Liver (tissue), 9 donors: ENCODE data around the gene MYRF. TPM values are rescaled to one million over a fixed set of nuclear protein-coding genes. Genes with fewer than 3 reads are reported as not detected.

ENCODE experiments used
- DNase-seq: peaks from one replicate; pipeline ENCODE4 v3.0.0-alpha.2; 2017; ENCODE audit warnings: low spot score
- H3K27ac ChIP-seq, 2 donors: one replicate each; pipeline ENCODE4 v1.7.0; 2013; ENCODE audit warnings: inconsistent platforms in 2 of 2, low read length in 2 of 2, control low read depth in 1 of 2, low read depth in 1 of 2, mild to moderate bottlenecking in 1 of 2
- H3K27me3 ChIP-seq, 4 donors: one replicate each; pipeline versions ENCODE4 v1.6.1 to v1.7.0; 2013; ENCODE audit warnings: low read length in 3 of 4, inconsistent platforms in 1 of 4, mild to moderate bottlenecking in 1 of 4, moderate library complexity in 1 of 4; ENCODE audit not compliant: control insufficient read depth in 4 of 4, insufficient read depth in 4 of 4
- H3K36me3 ChIP-seq, 4 donors: one replicate each; pipeline versions ENCODE4 v1.6.1 to v1.7.0; 2013; ENCODE audit warnings: low read length in 3 of 4, mild to moderate bottlenecking in 3 of 4, low read depth in 1 of 4, moderate library complexity in 1 of 4; ENCODE audit not compliant: control insufficient read depth in 4 of 4, insufficient read depth in 3 of 4
- H3K4me1 ChIP-seq, 4 donors: one replicate each; pipeline versions ENCODE4 v1.6.1 to v1.7.0; 2013; ENCODE audit warnings: low read length in 3 of 4, mild to moderate bottlenecking in 3 of 4, moderate library complexity in 1 of 4; ENCODE audit not compliant: control insufficient read depth in 4 of 4, insufficient read depth in 4 of 4
- H3K4me3 ChIP-seq, 3 donors: one replicate each; pipeline versions ENCODE4 v1.6.1 to v1.7.0; 2013; ENCODE audit warnings: low read length in 3 of 3, control low read depth in 1 of 3, low read depth in 1 of 3, mild to moderate bottlenecking in 1 of 3
- H3K9ac ChIP-seq, 2 donors: one replicate each; pipeline ENCODE4 v1.7.0; 2013; ENCODE audit warnings: low read length in 2 of 2, mild to moderate bottlenecking in 2 of 2, moderate library complexity in 2 of 2, control low read depth in 1 of 2, low read depth in 1 of 2
- H3K9me3 ChIP-seq, 4 donors: one replicate each; pipeline versions ENCODE4 v1.6.1 to v1.7.0; 2013; ENCODE audit warnings: low read length in 3 of 4; ENCODE audit not compliant: control insufficient read depth in 4 of 4
- EGR1 ChIP-seq, 2 donors: IDR thresholded peaks; 2 replicates each; pipeline ENCODE4 v1.6.1; 2016 to 2018; ENCODE audit warnings: antibody characterized with exemption in 2 of 2, low read depth in 2 of 2
- FOXA1 ChIP-seq: IDR thresholded peaks from 2 replicates; pipeline ENCODE4 v1.6.1; 2016; ENCODE audit warnings: antibody characterized with exemption
- HNF4G ChIP-seq: IDR thresholded peaks from 2 replicates; pipeline ENCODE4 v1.6.1; 2016; ENCODE audit warnings: antibody characterized with exemption
- NR2F2 ChIP-seq: IDR thresholded peaks from 2 replicates; pipeline ENCODE4 v1.6.1; 2016; ENCODE audit warnings: antibody characterized with exemption
- RAD21 ChIP-seq, 2 donors: IDR thresholded peaks; 2 replicates each; pipeline ENCODE4 v1.6.1; 2016; ENCODE audit warnings: antibody characterized with exemption in 2 of 2, mild to moderate bottlenecking in 2 of 2
- REST ChIP-seq: IDR thresholded peaks from 2 replicates; pipeline ENCODE4 v1.6.1; 2016; ENCODE audit warnings: antibody characterized with exemption, mild to moderate bottlenecking
- RXRA ChIP-seq, 2 donors: IDR thresholded peaks; 2 replicates each; pipeline ENCODE4 v1.6.1; 2017 to 2018; ENCODE audit warnings: antibody characterized with exemption in 2 of 2, mild to moderate bottlenecking in 1 of 2
- SP1 ChIP-seq: IDR thresholded peaks from 2 replicates; pipeline ENCODE4 v1.6.1; 2018; ENCODE audit warnings: antibody characterized with exemption, mild to moderate bottlenecking
- TAF1 ChIP-seq: conservative IDR thresholded peaks from 2 replicates; pipeline ENCODE4 v1.6.1; 2016; ENCODE audit warnings: antibody characterized with exemption, mild to moderate bottlenecking
- whole genome bisulfite sequencing: extraction: QIAGEN DNeasy Blood & Tissue Kit; methylation state at CpG from one replicate; pipeline ENCODE4 v1.1.7; 2013; 5-methylcytosine and 5-hydroxymethylcytosine counted together
- polyA plus RNA-seq, 2 donors: library from polyadenylated mRNA; stranded (reverse) in 1 of 2; unstranded in 1 of 2; fragments of 200-250 nt in 1 of 2; fragments of >200 nt in 1 of 2; fragmentation: Nextera tagmentation in 1 of 2; extraction: Ambion mirVana in 1 of 2; gene quantifications; one replicate each; pipeline versions ENCODE4 v1.2.1 to v1.2.3, GENCODE V29; 2013 to 2015
- total RNA-seq, 2 donors: library from RNA; depleted of rRNA; stranded (reverse); fragments of >200 nt; gene quantifications; one replicate each; pipeline ENCODE4 v1.2.3, GENCODE V29; 2014
- TF ChIP-seq, protein P1 (sequence below): fragments of 150-350 bp; IDR thresholded peaks from 2 replicates; pipeline ENCODE4 v1.5.1; 2017; ENCODE audit warnings: improper control_type of control experiment, low read depth, low read length; ENCODE audit not compliant: missing input control
- TF ChIP-seq, protein P2 (sequence below): IDR thresholded peaks from 2 replicates; pipeline ENCODE4 v1.6.1; 2016; ENCODE audit warnings: antibody characterized with exemption
- TF ChIP-seq, protein P3 (sequence below): IDR thresholded peaks from 2 replicates; pipeline ENCODE4 v1.6.1; 2016; ENCODE audit warnings: antibody characterized with exemption
- donor health status: healthy.
- donor health status: healthy.
- donor health status: healthy.
- donor health status: healthy.
- donor health status: healthy.

Gene MYRF
- total and polyA plus RNA-seq, 4 donors, result 3.5 to 6.5 (median 4.4) TPM

GRCh38 chr11:61760946-61761345 is 8.5 kb downstream of the MYRF start:
- H3K4me1 ChIP-seq, result peaks cover 4 to 35% (median 26%) of the 10 kb centered on the region in 4 donors
- H3K4me3 ChIP-seq, result no peak overlapping the region
- H3K36me3 ChIP-seq, result no peaks in the 10 kb centered on the region
- H3K9me3 ChIP-seq, result no peaks in the 10 kb centered on the region
- DNase-seq, result no peak
- TF ChIP-seq SP1 (no peak), NR2F2 (no peak), RXRA (IDR thresholded peaks at IDR 0.05) (no peak), HNF4G (no peak), FOXA1 (no peak), RAD21 (IDR thresholded peaks at IDR 0.05) (no peak), TAF1 (no peak), REST (no peak)
- TF ChIP-seq, protein P1, sequence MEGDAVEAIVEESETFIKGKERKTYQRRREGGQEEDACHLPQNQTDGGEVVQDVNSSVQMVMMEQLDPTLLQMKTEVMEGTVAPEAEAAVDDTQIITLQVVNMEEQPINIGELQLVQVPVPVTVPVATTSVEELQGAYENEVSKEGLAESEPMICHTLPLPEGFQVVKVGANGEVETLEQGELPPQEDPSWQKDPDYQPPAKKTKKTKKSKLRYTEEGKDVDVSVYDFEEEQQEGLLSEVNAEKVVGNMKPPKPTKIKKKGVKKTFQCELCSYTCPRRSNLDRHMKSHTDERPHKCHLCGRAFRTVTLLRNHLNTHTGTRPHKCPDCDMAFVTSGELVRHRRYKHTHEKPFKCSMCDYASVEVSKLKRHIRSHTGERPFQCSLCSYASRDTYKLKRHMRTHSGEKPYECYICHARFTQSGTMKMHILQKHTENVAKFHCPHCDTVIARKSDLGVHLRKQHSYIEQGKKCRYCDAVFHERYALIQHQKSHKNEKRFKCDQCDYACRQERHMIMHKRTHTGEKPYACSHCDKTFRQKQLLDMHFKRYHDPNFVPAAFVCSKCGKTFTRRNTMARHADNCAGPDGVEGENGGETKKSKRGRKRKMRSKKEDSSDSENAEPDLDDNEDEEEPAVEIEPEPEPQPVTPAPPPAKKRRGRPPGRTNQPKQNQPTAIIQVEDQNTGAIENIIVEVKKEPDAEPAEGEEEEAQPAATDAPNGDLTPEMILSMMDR, result no peak
- TF ChIP-seq, protein P2, sequence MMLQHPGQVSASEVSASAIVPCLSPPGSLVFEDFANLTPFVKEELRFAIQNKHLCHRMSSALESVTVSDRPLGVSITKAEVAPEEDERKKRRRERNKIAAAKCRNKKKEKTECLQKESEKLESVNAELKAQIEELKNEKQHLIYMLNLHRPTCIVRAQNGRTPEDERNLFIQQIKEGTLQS, result no peak
- H3K9ac ChIP-seq, result no peak overlapping the region
- 93% methylated on average over 13 of the region's 13 CpGs for WGBS
- H3K27me3 ChIP-seq, result no peaks in the 10 kb centered on the region
- no peak overlapping the region for H3K27ac ChIP-seq

GRCh38 chr11:61761440-61762222 is 9.2 kb downstream of the MYRF start:
- 88% methylated on average over 11 of the region's 11 CpGs for WGBS
- no peaks in the 10 kb centered on the region for H3K36me3 ChIP-seq
- H3K4me3 ChIP-seq, result no peak overlapping the region
- no peaks in the 10 kb centered on the region for H3K9me3 ChIP-seq
- H3K27ac ChIP-seq, result no peak overlapping the region
- TF ChIP-seq EGR1 (IDR thresholded peaks at IDR 0.05; ENCODE audit: low read depth in 2 of 2) (no peak), NR2F2 (no peak), FOXA1 (no peak), TAF1 (no peak)
- TF ChIP-seq, protein P3, sequence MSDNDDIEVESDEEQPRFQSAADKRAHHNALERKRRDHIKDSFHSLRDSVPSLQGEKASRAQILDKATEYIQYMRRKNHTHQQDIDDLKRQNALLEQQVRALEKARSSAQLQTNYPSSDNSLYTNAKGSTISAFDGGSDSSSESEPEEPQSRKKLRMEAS, result no peak
- peaks cover 2 to 37% (median 27%) of the 10 kb centered on the region in 4 donors for H3K4me1 ChIP-seq
- no peak overlapping the region for H3K9ac ChIP-seq
- H3K27me3 ChIP-seq, result no peaks in the 10 kb centered on the region
- no peak for DNase-seq
